HS-5 (cell line): ENCODE data around the gene GATD1.
"Not testable (repeated sequence)": the region's sequence is repeated elsewhere in the genome, so short reads cannot be mapped to it uniquely, and the experiment has no call there.

ENCODE experiments used
- DNase-seq: peaks from one replicate; pipeline ENCODE4 v3.0.0-alpha.2; 2012; ENCODE audit warnings: low read depth

The GATD1 gene

GRCh38 chr11:763073-763463 lies 14.2 kb downstream of the GATD1 start:
- DNase-seq, result no peak

GRCh38 chr11:762421-763072 lies 14.7 kb downstream of the GATD1 start:
- DNase-seq, result peak; percentile 76

- DNase-seq, result no peak
Observed at GRCh38 chr11:761526-762108, 15.7 kb downstream of the GATD1 start.

GRCh38 chr11:760236-760635 lies 17.1 kb downstream of the GATD1 start:
- no peak for DNase-seq

GRCh38 chr11:749731-750130 lies 27.6 kb downstream of the GATD1 start:
- no peak for DNase-seq

- no peak for DNase-seq
Observed at GRCh38 chr11:748007-748359, 29.3 kb downstream of the GATD1 start.

GRCh38 chr11:747158-748006 lies 29.9 kb downstream of the GATD1 start, which contains the start of gene TALDO1:
TSS of gene TALDO1 (plus strand) at chr11:747464. CDS start at chr11:747482, 18 bp downstream.
- DNase-seq, result peak; percentile 25

- DNase-seq, result no peak
Observed at GRCh38 chr11:746289-747157, 30.8 kb downstream of the GATD1 start.

GRCh38 chr11:745428-745827 lies 31.9 kb downstream of the GATD1 start:
- DNase-seq, result no peak

- no peak for DNase-seq
Observed at GRCh38 chr11:742571-743201, 34.6 kb downstream of the GATD1 start.

- no peak for DNase-seq
Observed at GRCh38 chr11:742156-742546, 35.1 kb downstream of the GATD1 start.

GRCh38 chr11:737899-738298 lies 39.4 kb downstream of the GATD1 start:
- not testable (repeated sequence) for DNase-seq

- no peak for DNase-seq
Observed at GRCh38 chr11:737366-737765, 39.9 kb downstream of the GATD1 start.

GRCh38 chr11:734541-734940 lies 42.7 kb downstream of the GATD1 start:
- DNase-seq, result not testable (repeated sequence)

GRCh38 chr11:733072-733471 lies 44.2 kb downstream of the GATD1 start:
- DNase-seq, result no peak

GRCh38 chr11:729492-730074 lies 47.7 kb downstream of the GATD1 start:
- DNase-seq, result no peak

GRCh38 chr11:728901-729491 lies 48.3 kb downstream of the GATD1 start:
- no peak for DNase-seq

GRCh38 chr11:727859-728748 lies 49.2 kb downstream of the GATD1 start:
- DNase-seq, result peak; percentile 86

- no peak for DNase-seq
Observed at GRCh38 chr11:727281-727701, 50.0 kb downstream of the GATD1 start.
